GM19328 (cell line): ENCODE data around the gene NDUFAF7.
"Not testable (repeated sequence)": the region's sequence is repeated elsewhere in the genome, so short reads cannot be mapped to it uniquely, and the experiment has no call there.

Experiments used
- ATAC-seq: cut with Tn5 transposase; IDR thresholded peaks from one replicate; pipeline ENCODE4 v1.9.1; 2021; ENCODE audit warnings: mild to moderate bottlenecking, moderate library complexity; ENCODE audit not compliant: unreplicated experiment

The NDUFAF7 gene

GRCh38 chr2:37211939-37212338 lies 19.5 kb upstream of the NDUFAF7 start:
- no peak for ATAC-seq

GRCh38 chr2:37215250-37215649 lies 16.2 kb upstream of the NDUFAF7 start:
- no peak for ATAC-seq

GRCh38 chr2:37219046-37219445 lies 12.4 kb upstream of the NDUFAF7 start:
- ATAC-seq: no peak

GRCh38 chr2:37223131-37223530 lies 8.3 kb upstream of the NDUFAF7 start:
- no peak for ATAC-seq

- no peak for ATAC-seq
Observed at GRCh38 chr2:37224063-37224462, 7.4 kb upstream of the NDUFAF7 start.

- ATAC-seq: not testable (repeated sequence)
Observed at GRCh38 chr2:37225129-37225528, 6.3 kb upstream of the NDUFAF7 start.

- no peak for ATAC-seq
Observed at GRCh38 chr2:37226863-37227262, 4.6 kb upstream of the NDUFAF7 start.

GRCh38 chr2:37228788-37229187 lies 2.7 kb upstream of the NDUFAF7 start:
- ATAC-seq: no peak

GRCh38 chr2:37230581-37230980 lies 877 bp upstream of the NDUFAF7 start:
- no peak for ATAC-seq

GRCh38 chr2:37232131-37232933 lies 874 bp downstream of the NDUFAF7 start:
- ATAC-seq: no peak

- ATAC-seq: no peak
Observed at GRCh38 chr2:37243435-37243834, 12.0 kb downstream of the NDUFAF7 start.

- no peak for ATAC-seq
Observed at GRCh38 chr2:37244017-37244416, 12.6 kb downstream of the NDUFAF7 start.

GRCh38 chr2:37244755-37245154 lies 13.3 kb downstream of the NDUFAF7 start:
- ATAC-seq: no peak

GRCh38 chr2:37246205-37246604 lies 14.7 kb downstream of the NDUFAF7 start:
- no peak for ATAC-seq

GRCh38 chr2:37250869-37251740 lies 19.6 kb downstream of the NDUFAF7 start:
- ATAC-seq: no peak

- ATAC-seq: no peak
Observed at GRCh38 chr2:37262522-37262921, 31.1 kb downstream of the NDUFAF7 start.

GRCh38 chr2:37263839-37264238 lies 32.4 kb downstream of the NDUFAF7 start:
- ATAC-seq: no peak

GRCh38 chr2:37267685-37268084 lies 36.2 kb downstream of the NDUFAF7 start:
- ATAC-seq: no peak

- ATAC-seq: no peak
Observed at GRCh38 chr2:37268111-37268510, 36.7 kb downstream of the NDUFAF7 start.

GRCh38 chr2:37271376-37272067 lies 40.1 kb downstream of the NDUFAF7 start:
- ATAC-seq: no peak

- no peak for ATAC-seq
Observed at GRCh38 chr2:37274359-37274965, 43.0 kb downstream of the NDUFAF7 start.
